GM19324 (cell line): Measurements from ENCODE around the gene GNG3.
"Not testable (repeated sequence)": the region's sequence is repeated elsewhere in the genome, so short reads cannot be mapped to it uniquely, and the experiment has no call there.

Experiments used
- ATAC-seq: cut with Tn5 transposase; IDR thresholded peaks from one replicate; pipeline ENCODE4 v1.9.1; 2021; ENCODE audit warnings: mild to moderate bottlenecking, moderate library complexity; ENCODE audit not compliant: unreplicated experiment, low FRiP score

Gene GNG3

GRCh38 chr11:62687508-62688396, 19.7 kb upstream of the GNG3 start:
- ATAC-seq = no peak

DNA sequence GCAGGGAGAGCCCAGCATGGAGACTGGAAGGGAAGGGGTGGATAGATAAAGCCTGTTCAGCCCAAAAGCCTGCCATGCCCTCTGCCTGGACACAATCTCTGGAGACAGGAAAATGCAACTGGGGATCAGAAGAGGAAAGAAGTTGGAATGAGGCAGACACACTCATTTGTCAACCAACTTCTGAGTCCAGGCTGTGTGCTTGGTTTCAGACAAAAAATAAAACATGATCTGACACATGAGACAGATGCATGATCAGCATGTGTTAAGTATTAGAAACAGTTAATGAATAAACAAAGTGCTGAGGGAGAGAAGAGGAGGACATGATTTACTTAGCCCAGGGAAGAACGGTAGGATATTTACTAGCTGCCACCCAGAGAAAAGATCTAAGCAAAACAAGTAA, 19.0 kb upstream of the GNG3 start:
- no peak for ATAC-seq

DNA sequence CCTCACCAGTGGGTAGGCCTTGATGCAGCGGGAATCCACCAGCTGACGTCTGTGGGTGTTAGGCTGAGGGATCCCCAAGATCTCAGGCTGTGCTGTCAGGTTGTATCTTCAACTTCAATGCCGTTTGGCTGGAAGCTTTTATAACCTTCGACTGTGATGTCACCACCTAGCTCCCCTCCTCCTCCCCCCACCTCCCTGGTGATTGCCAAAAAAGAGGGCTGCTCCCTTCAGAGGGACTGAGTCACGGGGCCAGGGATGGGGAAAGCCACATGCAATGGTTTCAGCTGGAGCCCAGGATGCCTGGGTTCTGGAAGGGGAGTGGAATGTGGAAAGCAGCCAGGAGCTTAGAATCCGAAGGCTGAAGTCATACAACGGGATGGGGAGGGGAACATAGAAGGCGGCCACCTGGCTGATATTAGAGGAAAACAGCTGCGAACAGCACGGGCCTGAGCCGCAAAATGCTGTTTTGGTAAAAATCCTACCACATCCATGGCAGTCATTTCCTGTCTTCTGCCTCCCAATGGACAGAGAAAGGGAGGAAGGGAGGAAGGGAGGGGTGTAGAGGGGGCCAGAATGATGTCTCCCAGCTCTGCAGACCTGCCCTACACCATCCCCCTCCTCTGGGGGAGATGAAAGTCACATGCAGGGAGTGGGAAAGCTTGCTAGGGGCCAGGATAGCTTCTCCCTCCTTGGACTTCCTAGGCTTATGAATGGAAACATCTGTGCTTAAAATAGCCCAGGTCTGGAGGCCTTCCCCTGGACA, 17.9 kb upstream of the GNG3 start, which contains the start of gene LRRN4CL:
LRRN4CL (minus strand) TSS at position 110 of the 763 bp plus-strand sequence. CDS start 1,022 bp downstream, outside the sequence.
- no peak for ATAC-seq

- ATAC-seq = not testable (repeated sequence)
Observed at GRCh38 chr11:62693624-62694023, 13.9 kb upstream of the GNG3 start.

DNA sequence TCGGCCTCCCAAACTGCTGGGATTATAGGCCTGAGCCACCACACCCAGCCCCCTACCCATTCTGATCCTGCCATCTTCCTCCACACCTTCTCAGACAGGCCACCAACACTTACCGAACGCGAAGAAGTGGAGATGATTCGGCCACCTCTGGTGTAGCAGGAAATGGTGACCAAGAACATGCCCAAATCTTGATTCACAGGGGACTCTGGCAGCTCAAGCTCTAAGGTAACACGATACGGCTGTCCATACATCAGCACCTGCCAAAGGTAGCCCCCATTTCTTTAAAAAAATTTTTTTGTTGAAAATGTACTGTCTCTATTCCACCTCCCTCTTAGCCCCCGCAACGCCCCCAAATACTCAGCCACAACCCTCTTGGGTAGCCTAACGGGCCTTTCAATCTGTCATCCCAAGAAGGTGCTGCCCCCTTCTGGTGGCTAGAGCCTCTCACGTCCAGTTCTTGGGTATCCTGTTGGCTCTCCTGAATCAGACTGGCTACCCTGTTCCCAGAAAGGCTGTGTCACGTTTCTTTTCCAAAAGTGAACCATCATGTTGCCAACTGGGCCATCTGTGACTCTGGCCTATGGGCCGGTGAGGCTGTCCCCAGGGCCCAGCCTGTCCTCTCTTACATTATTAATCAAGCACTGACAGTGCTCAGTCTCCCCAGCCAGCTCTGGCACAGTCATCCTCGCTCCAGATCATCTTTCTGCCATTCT, 12.9 kb upstream of the GNG3 start:
- ATAC-seq = no peak

- no peak for ATAC-seq
Observed at GRCh38 chr11:62702246-62702645, 5.2 kb upstream of the GNG3 start.

DNA sequence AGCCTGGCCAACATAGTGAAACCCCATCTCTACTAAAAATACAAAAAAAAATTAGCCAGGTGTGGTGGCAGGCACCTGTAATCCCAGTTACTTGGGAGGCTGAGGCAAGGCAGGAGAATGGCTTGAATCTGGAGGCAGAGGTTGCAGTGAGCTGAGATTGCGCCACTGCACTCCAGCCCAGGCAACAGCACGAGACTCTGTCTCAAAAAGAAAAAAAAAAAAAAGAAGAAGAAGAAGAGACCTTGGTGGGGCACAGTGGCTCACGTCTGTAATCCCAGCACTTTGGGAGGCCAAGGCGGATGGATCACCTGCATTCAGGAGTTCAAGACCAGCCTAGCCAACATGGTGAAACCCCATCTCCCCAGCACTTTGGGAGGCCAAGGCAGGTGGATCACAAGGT, 3.6 kb upstream of the GNG3 start:
- ATAC-seq = not testable (repeated sequence)

DNA sequence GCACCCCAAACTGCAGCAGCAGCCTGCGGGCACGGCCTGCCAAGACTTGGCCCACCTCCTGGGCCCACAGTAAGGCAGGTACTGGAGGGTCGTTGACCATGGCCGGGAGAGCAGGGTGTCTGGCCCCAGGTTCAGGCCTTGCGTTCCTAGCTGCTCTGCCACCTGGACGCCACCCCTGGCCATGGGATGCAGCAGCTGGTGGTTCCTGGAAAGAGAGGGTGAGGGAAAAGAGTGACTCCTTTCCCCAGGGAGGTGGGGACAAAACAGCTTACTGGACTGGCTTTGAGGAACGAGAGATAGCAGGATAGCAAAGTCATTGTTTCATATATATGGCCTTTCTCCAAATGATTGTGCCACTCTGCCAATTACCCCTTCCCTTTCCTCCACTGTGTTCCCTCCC, 2.1 kb upstream of the GNG3 start:
- ATAC-seq = no peak

DNA sequence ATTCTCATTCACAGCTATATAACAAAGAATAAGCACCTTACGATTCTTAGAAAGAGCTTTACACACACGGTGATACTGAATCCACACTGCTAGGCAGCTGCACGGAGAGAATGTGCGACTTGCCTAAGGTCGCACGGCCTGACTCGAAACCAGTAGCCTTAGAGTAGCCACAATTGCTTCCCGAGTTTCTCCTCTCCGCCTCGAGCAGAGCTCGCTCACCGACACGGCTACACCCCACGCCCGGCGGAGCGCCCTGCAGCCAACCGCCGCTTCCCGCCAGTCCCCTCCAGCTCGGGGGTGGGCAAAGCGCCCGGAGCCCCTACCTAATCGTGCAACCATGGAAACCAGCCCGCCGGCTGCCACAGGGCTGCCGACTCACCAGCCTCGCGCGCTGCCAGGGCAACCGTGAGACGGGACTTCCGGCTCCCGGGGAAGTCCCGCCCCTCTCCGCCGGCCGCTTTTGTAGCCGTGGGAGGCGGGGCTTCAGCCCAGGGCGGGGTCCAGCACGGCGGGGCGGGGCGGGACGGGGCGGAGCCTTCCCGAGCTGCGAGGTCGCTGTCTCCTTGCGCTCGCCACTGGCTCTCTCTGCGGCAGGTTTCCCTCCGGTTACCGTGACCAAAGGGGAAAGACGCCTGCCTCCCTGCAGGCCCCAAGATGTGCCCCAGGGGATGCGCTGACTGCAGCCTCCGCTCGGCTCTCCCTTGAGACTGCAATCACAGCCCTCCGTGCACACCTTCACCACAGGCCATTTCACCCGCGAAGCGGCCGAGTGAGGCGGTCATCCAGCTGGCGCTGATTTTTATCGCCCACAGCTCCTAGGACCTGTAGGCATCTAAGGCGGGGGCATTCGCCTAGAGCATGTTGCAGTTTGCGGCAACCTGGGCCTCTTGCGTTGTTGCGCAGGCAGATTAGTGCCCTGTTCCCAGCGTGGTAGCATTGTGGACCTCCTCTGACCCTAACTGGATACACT, 1.3 kb upstream of the GNG3 start:
- ATAC-seq = peak; percentile 58

- ATAC-seq = no peak
Observed at GRCh38 chr11:62706850-62707247, 627 bp upstream of the GNG3 start.

- no peak for ATAC-seq
Observed at GRCh38 chr11:62708392-62708791, 916 bp downstream of the GNG3 start.

GRCh38 chr11:62708793-62709192, 1.3 kb downstream of the GNG3 start:
- no peak for ATAC-seq

GRCh38 chr11:62709247-62710000, 1.9 kb downstream of the GNG3 start:
- ATAC-seq = peak; percentile 73

DNA sequence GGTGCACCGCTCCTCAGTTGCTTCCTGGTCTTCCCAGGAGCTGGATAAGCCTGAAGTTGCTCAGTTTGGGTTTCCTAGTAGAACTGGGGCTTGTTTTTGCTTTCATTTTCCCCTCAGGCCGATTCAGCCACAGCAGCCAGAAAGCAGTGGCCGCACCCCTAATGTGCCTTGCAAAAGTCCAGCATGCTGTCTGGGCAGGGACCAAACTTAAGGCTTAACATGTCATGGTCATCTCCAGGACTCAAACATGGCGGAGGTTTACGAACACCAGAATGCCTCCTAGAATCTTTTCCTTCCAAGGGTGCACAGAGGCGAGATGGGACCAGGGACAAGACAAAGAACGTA, 2.5 kb downstream of the GNG3 start:
- no peak for ATAC-seq

DNA sequence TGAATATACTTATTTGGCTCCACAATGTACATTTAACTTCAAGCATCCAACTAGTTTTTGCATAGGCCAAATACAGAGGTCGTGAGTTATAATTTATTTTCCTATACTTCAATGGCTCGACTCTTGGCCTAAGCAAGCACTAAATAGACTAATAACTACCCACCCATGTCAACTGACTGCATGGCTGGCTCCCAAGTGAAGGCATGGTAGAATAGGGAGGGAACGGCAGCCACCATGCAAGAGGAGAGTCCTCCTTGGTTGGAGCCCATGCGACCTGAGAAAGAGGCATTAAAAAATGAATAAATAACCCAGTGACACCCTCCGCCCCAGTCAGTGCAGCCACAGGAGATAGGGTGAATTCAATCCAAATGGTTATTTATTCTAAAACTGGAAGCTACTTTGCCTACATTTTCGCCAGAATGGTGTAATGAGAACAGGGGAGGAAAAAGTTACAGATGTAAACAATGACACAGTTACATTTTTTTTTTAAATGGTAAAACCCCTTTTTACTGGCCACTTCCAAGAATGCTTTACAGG, 4.9 kb downstream of the GNG3 start:
- no peak for ATAC-seq

DNA sequence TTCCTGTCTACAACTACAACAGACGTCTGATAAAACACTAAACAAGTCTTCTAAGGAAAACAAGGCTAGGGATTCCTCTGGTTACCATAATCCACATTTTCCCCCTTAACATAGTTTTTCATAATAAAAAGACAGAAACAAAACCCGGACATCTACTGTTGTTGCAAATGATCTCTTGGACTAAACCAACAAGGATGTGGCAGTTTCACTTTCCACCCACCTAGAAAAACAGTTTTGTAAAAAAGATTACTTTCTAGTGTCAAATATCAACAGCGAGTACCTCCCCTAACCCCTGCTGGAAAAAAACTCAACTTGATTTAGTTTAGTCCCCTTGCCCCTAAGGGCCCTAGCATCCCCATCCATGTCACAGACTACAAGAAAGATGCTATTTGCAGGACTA, 5.4 kb downstream of the GNG3 start:
- ATAC-seq = no peak

DNA sequence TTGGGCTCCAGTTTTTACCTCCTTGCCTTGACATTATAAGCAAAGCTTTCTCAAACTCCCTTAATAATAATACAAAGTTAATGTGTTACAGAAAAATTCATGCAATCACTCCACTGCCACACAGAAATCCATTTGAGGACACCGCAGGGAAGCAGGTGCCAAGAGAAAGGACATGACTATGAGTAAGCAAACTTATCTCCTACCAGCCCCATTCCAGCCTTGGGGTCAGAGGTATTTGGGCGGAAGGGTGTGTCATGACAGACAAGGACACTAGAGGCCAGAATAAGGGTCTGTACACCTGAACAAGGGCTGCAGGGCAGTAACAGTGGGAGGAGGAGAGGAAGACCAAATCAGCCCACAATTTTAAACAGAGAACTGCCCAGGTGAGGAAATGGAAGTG, 5.9 kb downstream of the GNG3 start:
- no peak for ATAC-seq

GRCh38 chr11:62715150-62716130, 8.0 kb downstream of the GNG3 start:
- no peak for ATAC-seq
